Measurements from ENCODE around the gene USP44.

The USP44 gene

GRCh38 chr12:95548056-95548538 lies 3.2 kb downstream of the USP44 start:
- DNase-seq, result peak; percentile 7

DNA sequence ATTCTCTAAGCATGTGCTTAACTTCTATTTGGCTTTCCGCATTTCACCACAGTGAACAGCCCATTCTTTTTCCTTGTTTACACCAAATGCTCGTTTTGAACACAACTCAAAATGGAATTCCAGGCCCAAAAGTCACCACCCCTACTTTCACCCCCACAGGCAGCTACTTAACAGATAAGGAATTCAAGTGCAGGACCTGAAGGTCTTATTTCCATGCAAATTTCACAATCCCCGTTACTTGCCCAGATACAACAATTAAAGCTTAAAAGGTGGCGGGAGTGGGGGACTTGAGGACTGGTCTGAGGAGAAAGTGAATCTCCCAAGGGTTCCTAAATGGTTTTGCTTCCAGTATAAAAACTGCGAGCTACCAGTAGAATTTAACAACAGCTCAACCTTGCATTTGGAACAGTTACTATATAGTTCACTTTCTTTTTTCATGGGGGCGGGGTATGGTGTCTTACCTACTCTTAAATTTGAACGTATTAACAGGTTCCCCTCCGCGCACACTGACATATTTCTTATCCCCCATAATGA lies 3.7 kb downstream of the USP44 start:
- DNase-seq, result no peak

DNA sequence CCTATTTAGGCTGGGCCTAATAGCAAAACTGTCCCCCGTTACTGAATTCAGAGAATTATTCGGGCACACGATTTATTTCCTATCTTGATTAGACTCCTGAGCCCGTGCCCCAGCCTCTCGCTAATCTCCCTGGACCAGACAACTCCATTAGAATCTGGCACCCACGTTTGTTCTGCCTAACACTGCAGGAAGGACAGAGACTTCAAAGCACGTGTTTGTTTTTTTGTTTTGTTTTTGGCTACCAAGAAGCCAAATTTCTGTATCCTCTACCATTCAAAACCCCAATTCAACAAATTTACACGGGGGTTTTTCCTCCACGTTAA lies 4.8 kb downstream of the USP44 start:
- no peak for DNase-seq

DNA sequence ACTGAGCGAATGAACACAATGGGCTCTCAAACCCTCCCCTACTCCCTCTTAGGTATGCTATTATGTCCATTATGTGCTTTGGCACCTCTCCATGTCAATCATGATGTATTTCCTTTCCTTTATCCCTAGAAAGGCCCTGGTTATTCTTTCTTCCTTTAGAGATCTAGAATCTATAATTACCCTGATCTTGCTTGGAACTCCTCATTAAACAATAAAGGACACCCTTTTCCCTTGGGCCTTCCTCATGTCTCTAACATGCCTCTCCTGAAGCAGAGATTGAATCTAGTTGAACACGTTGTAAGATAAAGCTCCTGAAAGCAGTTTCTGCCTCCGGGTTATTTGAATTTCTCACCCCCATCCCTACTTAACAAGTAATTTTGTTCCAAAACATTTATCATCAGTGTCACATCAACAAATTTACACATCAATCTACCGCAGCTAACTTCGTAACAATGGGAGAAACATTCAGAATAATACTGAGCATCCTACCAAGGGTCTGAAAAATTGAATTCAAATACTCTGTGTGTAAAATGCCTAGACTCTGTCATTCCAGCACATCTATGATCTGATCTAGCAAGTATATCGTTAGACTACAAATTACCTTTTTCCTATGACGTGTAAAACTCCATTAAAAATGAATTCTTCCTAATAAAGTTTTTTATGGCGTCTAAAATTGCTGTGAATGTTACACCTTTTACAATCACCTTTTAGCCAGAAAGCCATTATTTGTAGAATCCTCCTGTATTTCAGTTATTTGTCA lies 5.4 kb downstream of the USP44 start:
- DNase-seq, result peak; percentile 22

GRCh38 chr12:95545303-95545702 lies 6.0 kb downstream of the USP44 start:
- DNase-seq, result no peak

DNA sequence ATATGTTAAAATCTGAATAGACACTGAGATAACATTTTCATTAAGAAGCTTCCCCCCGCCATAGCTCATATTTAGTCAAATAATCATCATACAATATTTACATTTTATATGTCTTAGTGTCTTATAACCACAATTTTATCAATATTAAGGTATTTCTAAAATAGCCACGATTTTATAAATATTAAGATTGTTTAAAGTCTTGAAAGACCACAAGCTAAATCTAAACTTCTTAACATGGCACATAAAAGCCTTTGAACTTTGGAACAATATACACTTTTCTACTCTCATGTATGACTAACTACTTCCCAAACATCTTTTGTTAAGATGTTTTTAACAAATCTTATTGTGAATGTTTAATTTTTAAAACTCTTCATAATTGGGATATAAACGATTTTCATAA lies 6.5 kb downstream of the USP44 start:
- no peak for DNase-seq

- no peak for DNase-seq
These were observed 8.0 kb downstream of the USP44 start for GRCh38 chr12:95543305-95543704.

- DNase-seq, result no peak
These were observed 9.8 kb downstream of the USP44 start for GRCh38 chr12:95541436-95541835.

- no peak for DNase-seq
These were observed 12.6 kb downstream of the USP44 start for GRCh38 chr12:95538656-95539055.

- DNase-seq, result no peak
These were observed 13.3 kb downstream of the USP44 start for GRCh38 chr12:95538006-95538405.

GRCh38 chr12:95533985-95534384 lies 17.3 kb downstream of the USP44 start:
- DNase-seq, result no peak

GRCh38 chr12:95532851-95533250 lies 18.4 kb downstream of the USP44 start:
- DNase-seq, result no peak

GRCh38 chr12:95529693-95530225 lies 21.5 kb downstream of the USP44 start:
- DNase-seq, result no peak

- DNase-seq, result no peak
These were observed 22.8 kb downstream of the USP44 start for GRCh38 chr12:95528431-95528830.

DNA sequence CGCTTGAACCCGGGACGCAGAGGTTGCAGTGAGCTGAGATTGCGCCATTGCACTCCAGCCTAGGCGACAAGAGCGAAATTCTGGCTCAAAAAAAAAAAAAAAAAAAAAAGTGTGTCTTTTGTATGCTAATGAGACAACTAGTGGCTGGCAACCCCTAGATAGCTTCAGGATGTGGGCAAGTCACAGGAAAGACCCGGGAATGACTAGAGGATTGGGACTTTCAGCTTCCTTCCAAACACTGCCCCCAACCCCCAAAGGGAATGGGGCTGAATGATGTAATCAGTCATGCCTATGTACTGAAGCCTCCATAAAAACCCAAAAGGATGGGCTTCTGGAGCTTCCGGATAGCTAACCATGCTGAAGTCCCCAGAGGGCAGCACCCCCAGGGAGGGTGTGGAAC lies 28.6 kb downstream of the USP44 start:
- DNase-seq, result no peak

DNA sequence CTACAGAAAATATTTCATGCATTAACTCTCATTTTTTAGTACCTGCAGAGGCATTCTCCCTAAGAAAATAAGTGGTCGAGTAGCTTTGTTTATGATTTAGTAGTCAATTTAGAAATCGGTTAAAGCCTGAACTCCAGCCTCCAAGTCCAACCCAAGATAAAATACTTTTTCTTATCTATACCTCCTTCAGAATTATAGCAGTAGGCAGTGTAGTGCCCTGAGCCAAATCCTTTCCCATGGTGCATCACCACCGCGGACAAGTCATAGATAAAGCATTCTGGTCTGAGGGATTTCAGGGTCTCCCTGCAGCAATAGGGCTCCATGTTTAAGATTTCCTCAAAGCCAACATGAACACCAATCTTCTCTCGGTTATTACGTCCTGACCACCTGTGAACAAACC lies 30.5 kb downstream of the USP44 start:
- DNase-seq, result no peak

DNA sequence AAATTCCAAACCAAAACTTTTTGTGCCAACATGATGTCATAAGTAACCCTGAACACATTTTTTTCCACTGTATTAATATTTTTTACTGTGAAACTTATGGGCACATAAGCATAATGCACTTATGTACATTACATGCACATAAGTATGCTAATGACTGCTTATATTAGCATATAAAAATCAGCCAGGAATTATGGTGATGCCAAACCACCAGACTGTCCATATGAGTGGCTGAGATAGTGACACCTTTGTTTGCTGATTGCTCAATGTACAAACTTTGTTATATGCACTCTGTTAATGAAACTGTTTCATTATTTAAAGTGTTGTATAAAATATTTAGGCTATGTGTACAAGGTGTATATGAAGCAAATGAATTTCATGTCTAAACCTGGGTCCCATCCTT lies 32.3 kb downstream of the USP44 start:
- DNase-seq, result no peak

DNA sequence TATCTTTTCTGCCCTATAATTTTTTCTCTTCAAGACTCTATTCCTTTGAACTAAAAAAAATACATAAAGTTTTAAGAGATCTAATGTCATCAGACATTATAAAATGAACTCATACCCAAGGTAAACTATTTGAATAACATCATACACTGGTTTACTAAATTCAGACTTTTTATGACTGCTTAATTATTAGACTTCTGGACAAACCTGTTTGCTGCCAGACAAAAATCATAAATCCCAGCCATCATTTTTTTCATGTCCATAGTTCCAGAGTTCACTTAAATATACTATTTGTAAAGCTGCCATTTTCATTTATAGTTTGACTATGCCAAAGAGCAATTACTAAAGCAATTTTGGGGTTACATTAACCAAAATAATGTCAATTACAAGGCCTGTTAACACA lies 34.0 kb downstream of the USP44 start:
- no peak for DNase-seq

DNA sequence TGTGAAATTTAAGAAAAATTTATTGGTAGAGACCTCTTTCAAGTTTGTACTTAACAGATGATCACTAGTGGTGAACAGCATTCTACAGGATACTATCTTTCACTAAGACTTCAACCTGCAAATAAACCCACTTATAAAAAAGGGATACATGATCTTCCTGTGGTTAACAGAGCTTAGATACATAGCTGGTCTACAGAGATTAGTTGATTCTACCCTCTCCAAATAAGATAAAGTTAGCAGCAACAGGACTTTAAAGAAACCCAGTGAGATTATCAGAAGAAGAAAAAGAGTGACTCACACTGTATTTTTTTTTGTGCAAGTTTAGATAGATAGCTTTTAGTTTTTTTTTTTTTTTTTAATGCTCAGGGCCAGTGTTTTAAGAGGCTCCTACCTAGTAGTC lies 34.5 kb downstream of the USP44 start:
- no peak for DNase-seq

- no peak for DNase-seq
These were observed 36.1 kb downstream of the USP44 start for GRCh38 chr12:95515197-95515596.

- DNase-seq, result no peak
These were observed 37.7 kb downstream of the USP44 start for GRCh38 chr12:95513599-95513998.

DNA sequence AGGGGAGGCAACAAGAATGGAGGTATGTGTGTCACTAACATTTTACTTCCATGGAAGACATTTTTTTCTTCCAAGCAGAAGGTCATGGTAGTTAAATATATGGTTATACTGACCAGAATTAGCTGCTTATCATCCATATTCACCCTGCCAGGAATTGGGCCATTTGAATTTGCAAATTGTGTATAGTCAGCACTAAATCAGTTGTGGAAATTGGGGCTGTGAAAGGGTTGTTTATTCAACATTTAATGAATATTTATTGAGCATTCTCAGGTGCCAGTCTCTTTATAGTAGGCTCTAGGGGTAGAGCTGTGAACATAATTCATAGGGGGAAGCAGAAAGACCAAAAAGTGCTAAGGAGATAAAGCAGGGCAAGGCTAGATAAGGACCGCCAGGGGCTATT lies 39.3 kb downstream of the USP44 start:
- no peak for DNase-seq

GRCh38 chr12:95509300-95509699 lies 42.0 kb downstream of the USP44 start:
- DNase-seq, result no peak

- DNase-seq, result no peak
These were observed 44.4 kb downstream of the USP44 start for GRCh38 chr12:95506707-95507523.

Measured in NCI-H1092 treated with DMSO at 0.1 percent for 48 hours (cell line).